Breast epithelium (tissue), 4 donors: ENCODE data around the gene NELFE. TPM values are rescaled to one million over a fixed set of nuclear protein-coding genes. Genes with fewer than 3 reads are reported as not detected.
"Not testable (repeated sequence)": the region's sequence is repeated elsewhere in the genome, so short reads cannot be mapped to it uniquely, and the experiment has no call there.

ENCODE experiments used
- DNase-seq, 2 donors: peaks; one replicate each; pipeline ENCODE4 v3.0.0-alpha.2; 2019; ENCODE audit warnings: low spot score in 2 of 2
- H3K27ac ChIP-seq, 2 donors: fragments of 200-600 bp; sonication (generic) in 1 of 2; one replicate each; pipeline ENCODE4 v1.5.1; 2016 to 2019; ENCODE audit warnings: mild to moderate bottlenecking in 1 of 2
- H3K27me3 ChIP-seq, 2 donors: fragments of 200-600 bp; sonication (generic) in 1 of 2; one replicate each; pipeline versions ENCODE4 v1.5.1 to v1.6.0; 2017 to 2019; ENCODE audit warnings: control low read depth in 1 of 2, mild to moderate bottlenecking in 1 of 2
- H3K36me3 ChIP-seq: fragments of 200-600 bp; one replicate; pipeline ENCODE4 v1.5.1; 2019
- H3K4me1 ChIP-seq, 2 donors: fragments of 200-600 bp; sonication (generic); one replicate each; pipeline ENCODE4 v1.5.1; 2016 to 2019; ENCODE audit warnings: control low read depth in 1 of 2
- H3K4me3 ChIP-seq, 3 donors: fragments of 200-600 bp; sonication (generic); 1 replicate in 2 of 3; 2 replicates in 1 of 3; pipeline ENCODE4 v1.5.1; 2016 to 2019; ENCODE audit warnings: mild to moderate bottlenecking in 3 of 3, moderate library complexity in 2 of 3
- H3K9me3 ChIP-seq, 2 donors: fragments of 200-600 bp; sonication (generic) in 1 of 2; one replicate each; pipeline ENCODE4 v1.5.1; 2016 to 2019; ENCODE audit warnings: control low read depth in 1 of 2
- POLR2A ChIP-seq: fragments of 450-650 bp; IDR thresholded peaks from one replicate; pipeline ENCODE4 v1.6.1; 2016; ENCODE audit warnings: antibody characterized with exemption, mild to moderate bottlenecking, moderate library complexity
- POLR2AphosphoS5 ChIP-seq, 3 donors: sonication (generic); formaldehyde crosslinking; IDR thresholded peaks; one replicate each; pipeline ENCODE4 v1.6.1; 2017; ENCODE audit warnings: antibody characterized with exemption in 3 of 3
- intact Hi-C: fragments of 100-400 bp; cut with DNase I; formaldehyde crosslinking; loops from one replicate; pipeline ENCODE4 v1.15.1; 2023; ENCODE audit warnings: low total_unique reads
- total RNA-seq, 3 donors: library from RNA; depleted of rRNA; stranded (reverse); fragments of >200 nt; gene quantifications; one replicate each; pipeline ENCODE4 v1.1.0, GENCODE V29; 2016
- TF ChIP-seq, protein P1 (sequence below), 3 donors: fragments of 450-650 bp; IDR thresholded peaks; one replicate each; pipeline ENCODE4 v1.5.1; 2016 to 2017; ENCODE audit warnings: antibody characterized with exemption in 3 of 3, mild to moderate bottlenecking in 3 of 3, moderate library complexity in 3 of 3

NELFE gene
- total RNA-seq, 3 donors from 2014 or later = 77.3 to 92.7 (median 90.1) TPM

DNA sequence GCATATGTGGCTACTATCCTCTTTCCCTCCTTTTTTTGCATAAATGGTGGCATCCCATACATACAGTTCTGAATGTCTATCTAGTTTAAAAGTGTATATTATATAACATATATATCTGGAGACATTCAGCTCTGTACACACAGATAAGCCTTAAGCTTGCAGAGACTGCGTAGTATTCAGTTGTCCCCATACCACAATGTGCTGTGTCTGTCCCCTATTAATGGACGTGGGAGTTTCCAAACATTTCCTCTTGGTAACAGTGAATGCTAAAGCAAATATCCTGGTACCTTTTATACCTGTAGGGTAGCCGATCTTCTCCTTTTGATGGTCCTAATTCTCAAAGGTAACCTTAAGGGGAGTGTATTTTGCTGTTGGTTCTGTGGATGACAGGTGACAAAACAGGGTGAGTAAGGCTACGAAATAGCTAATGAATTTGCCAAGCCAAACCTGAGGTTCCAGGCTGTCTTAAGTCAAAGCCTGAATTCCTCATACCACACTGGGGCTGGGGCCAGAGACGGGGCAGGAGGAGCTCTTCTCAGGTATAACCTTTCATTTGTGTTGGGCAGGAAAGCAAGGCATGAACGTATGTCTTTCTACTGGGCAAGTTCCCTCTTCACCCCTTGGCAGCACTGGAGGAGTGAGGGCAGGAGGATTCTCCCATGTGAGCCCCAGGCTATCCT, 39.0 kb downstream of the NELFE start:
- Histone ChIP-seq H3K4me1 (no peaks in the 10 kb centered on the region), H3K36me3 (no peaks in the 10 kb centered on the region), H3K27me3 (no peaks in the 10 kb centered on the region), H3K4me3 (no peak overlapping the region), H3K27ac (peak overlapping the region in 1 of 2 donors; percentile 68), H3K9me3 (no peaks in the 10 kb centered on the region)
- TF ChIP-seq, protein P1, sequence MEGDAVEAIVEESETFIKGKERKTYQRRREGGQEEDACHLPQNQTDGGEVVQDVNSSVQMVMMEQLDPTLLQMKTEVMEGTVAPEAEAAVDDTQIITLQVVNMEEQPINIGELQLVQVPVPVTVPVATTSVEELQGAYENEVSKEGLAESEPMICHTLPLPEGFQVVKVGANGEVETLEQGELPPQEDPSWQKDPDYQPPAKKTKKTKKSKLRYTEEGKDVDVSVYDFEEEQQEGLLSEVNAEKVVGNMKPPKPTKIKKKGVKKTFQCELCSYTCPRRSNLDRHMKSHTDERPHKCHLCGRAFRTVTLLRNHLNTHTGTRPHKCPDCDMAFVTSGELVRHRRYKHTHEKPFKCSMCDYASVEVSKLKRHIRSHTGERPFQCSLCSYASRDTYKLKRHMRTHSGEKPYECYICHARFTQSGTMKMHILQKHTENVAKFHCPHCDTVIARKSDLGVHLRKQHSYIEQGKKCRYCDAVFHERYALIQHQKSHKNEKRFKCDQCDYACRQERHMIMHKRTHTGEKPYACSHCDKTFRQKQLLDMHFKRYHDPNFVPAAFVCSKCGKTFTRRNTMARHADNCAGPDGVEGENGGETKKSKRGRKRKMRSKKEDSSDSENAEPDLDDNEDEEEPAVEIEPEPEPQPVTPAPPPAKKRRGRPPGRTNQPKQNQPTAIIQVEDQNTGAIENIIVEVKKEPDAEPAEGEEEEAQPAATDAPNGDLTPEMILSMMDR (IDR thresholded peaks at IDR 0.05) = no peak
- TF ChIP-seq POLR2AphosphoS5 (IDR thresholded peaks at IDR 0.05) (no peak), POLR2A (no peak)
- no peak for DNase-seq
- intact Hi-C loops = no loop called here

DNA sequence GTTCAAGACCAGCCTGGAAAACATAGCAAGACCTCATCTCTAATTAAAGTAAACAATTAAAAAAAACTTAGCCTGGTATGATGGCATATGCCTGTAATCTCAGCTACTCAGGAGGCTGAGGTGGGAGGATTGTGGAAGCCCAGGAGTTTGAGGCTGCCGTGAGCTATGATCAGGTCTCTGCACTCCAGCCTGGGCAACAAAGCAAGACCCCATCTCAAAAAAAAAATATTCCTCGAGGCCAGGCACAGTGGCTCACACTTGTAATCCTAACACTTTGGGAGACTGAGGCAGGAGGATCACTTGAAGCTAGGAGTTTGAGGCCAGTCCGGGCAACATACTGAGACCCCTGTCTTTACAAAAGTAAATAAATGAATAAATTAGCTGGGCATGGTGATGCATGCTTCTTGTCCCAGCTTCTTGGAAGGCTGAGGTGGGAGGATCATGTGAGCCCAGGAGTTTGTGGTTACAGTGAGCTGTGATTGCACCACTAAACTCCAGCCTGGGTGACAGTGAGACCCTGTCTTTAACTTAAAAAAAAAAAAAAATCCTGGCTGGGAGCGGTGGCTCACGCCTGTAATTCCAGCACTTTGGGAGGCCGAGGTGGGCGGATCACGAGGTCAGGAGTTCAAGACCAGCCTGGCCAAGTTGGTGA, 40.6 kb downstream of the NELFE start:
- Histone ChIP-seq H3K4me1 (no peaks in the 10 kb centered on the region), H3K9me3 (no peaks in the 10 kb centered on the region), H3K27ac (no peak overlapping the region), H3K4me3 (no peak overlapping the region), H3K27me3 (no peaks in the 10 kb centered on the region), H3K36me3 (no peaks in the 10 kb centered on the region)
- intact Hi-C loops = no loop called here
- TF ChIP-seq, protein P1 (IDR thresholded peaks at IDR 0.05) = no peak
- TF ChIP-seq POLR2AphosphoS5 (IDR thresholded peaks at IDR 0.05) (no peak), POLR2A (no peak)
- DNase-seq = no peak

DNA sequence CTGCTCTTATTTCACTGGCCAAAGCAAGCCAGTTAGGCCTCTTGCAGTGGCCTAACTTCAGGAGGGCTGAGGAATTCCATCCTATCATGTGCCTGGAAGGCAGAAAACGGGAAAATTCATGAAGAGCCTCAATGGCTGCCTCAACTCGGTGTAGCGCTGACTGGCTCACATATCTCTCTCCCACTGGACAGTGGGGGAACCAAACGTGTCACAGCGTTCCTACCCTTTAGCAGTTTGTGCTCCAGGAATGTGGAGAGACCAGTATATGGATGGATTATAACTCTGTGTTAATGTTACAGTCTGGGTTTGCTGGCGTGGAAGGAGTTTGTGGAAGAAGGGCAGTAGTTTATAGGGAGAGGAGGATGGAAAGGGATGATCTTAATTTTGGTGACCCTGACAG, 43.0 kb downstream of the NELFE start:
- Histone ChIP-seq H3K27me3 (no peaks in the 10 kb centered on the region), H3K4me1 (no peaks in the 10 kb centered on the region), H3K4me3 (no peak overlapping the region), H3K27ac (no peak overlapping the region), H3K36me3 (no peaks in the 10 kb centered on the region), H3K9me3 (no peaks in the 10 kb centered on the region)
- intact Hi-C loops = no loop called here
- no peak for DNase-seq
- TF ChIP-seq, protein P1 (IDR thresholded peaks at IDR 0.05) = no peak
- TF ChIP-seq POLR2A = no peak
- no peak for TF ChIP-seq POLR2AphosphoS5 (IDR thresholded peaks at IDR 0.05)

GRCh38 chr6:31915351-31915750, 43.4 kb downstream of the NELFE start:
- Histone ChIP-seq H3K4me1 (no peaks in the 10 kb centered on the region), H3K36me3 (no peaks in the 10 kb centered on the region), H3K27ac (no peak overlapping the region), H3K9me3 (no peaks in the 10 kb centered on the region), H3K4me3 (no peak overlapping the region), H3K27me3 (no peaks in the 10 kb centered on the region)
- no peak for DNase-seq
- intact Hi-C loops = no loop called here
- TF ChIP-seq POLR2A (no peak), POLR2AphosphoS5 (IDR thresholded peaks at IDR 0.05) (no peak)
- TF ChIP-seq, protein P1 (IDR thresholded peaks at IDR 0.05) = no peak

- Histone ChIP-seq H3K27me3 (no peaks in the 10 kb centered on the region), H3K4me3 (no peak overlapping the region), H3K27ac (no peak overlapping the region), H3K9me3 (no peaks in the 10 kb centered on the region), H3K36me3 (no peaks in the 10 kb centered on the region), H3K4me1 (no peaks in the 10 kb centered on the region)
- DNase-seq = no peak
- intact Hi-C loops = no loop called here
- TF ChIP-seq POLR2AphosphoS5 (IDR thresholded peaks at IDR 0.05) (no peak), POLR2A (no peak)
- TF ChIP-seq, protein P1 (IDR thresholded peaks at IDR 0.05) = no peak
Observed at GRCh38 chr6:31911826-31912585, 46.8 kb downstream of the NELFE start.

- DNase-seq, intact Hi-C loops, H3K27ac ChIP-seq, H3K4me1 ChIP-seq, H3K4me3 ChIP-seq, H3K27me3 ChIP-seq, H3K36me3 ChIP-seq, H3K9me3 ChIP-seq: not testable (repeated sequence)
Observed at GRCh38 chr6:31909298-31909697, 49.5 kb downstream of the NELFE start.
